Glutamatergic neuron (in vitro differentiated cells): ENCODE measurements around the gene CCDC43. TPM values are rescaled to one million over a fixed set of nuclear protein-coding genes. Genes with fewer than 3 reads are reported as not detected.

Experiments used
- DNase-seq: peaks from one replicate; pipeline ENCODE4 v3.0.0; 2022
- H3K27ac Mint-ChIP-seq: one replicate; pipeline ENCODE4 v1.8.0; 2020; ENCODE audit warnings: mild to moderate bottlenecking, mixed read lengths, inconsistent platforms; ENCODE audit not compliant: unreplicated experiment
- H3K27me3 Mint-ChIP-seq: one replicate; pipeline ENCODE4 v1.8.0; 2020; ENCODE audit warnings: mild to moderate bottlenecking, moderate library complexity, mixed read lengths, inconsistent platforms; ENCODE audit not compliant: unreplicated experiment
- H3K36me3 Mint-ChIP-seq: one replicate; pipeline ENCODE4 v1.8.0; 2020; ENCODE audit warnings: mild to moderate bottlenecking, mixed read lengths, inconsistent platforms; ENCODE audit not compliant: unreplicated experiment
- H3K4me1 Mint-ChIP-seq: one replicate; pipeline ENCODE4 v1.8.0; 2020; ENCODE audit warnings: mild to moderate bottlenecking, low read depth, mixed read lengths, inconsistent platforms; ENCODE audit not compliant: unreplicated experiment
- H3K4me3 Mint-ChIP-seq: one replicate; pipeline ENCODE4 v1.8.0; 2020; ENCODE audit warnings: mild to moderate bottlenecking, mixed read lengths, inconsistent platforms; ENCODE audit not compliant: unreplicated experiment
- H3K9me3 Mint-ChIP-seq: one replicate; pipeline ENCODE4 v1.8.0; 2020; ENCODE audit warnings: mild to moderate bottlenecking, moderate library complexity, mixed read lengths, inconsistent platforms; ENCODE audit not compliant: unreplicated experiment
- CTCF ChIP-seq: fragments of 200-600 bp; sonication (generic); IDR thresholded peaks from one replicate; pipeline ENCODE4 v1.5.0; 2021; ENCODE audit not compliant: partially characterized antibody, unreplicated experiment
- total RNA-seq: library from RNA; stranded (reverse); fragmentation: NEBNext Ultra II Directional; extraction: Animal tissue kit (Norgen Biotek cat#: 25700); gene quantifications from one replicate; pipeline ENCODE4 v1.2.1, GENCODE V29; 2021; ENCODE audit not compliant: unreplicated experiment

CCDC43 gene
- total RNA-seq, 1 donor from 2014 or later, result 22.9 TPM

DNA sequence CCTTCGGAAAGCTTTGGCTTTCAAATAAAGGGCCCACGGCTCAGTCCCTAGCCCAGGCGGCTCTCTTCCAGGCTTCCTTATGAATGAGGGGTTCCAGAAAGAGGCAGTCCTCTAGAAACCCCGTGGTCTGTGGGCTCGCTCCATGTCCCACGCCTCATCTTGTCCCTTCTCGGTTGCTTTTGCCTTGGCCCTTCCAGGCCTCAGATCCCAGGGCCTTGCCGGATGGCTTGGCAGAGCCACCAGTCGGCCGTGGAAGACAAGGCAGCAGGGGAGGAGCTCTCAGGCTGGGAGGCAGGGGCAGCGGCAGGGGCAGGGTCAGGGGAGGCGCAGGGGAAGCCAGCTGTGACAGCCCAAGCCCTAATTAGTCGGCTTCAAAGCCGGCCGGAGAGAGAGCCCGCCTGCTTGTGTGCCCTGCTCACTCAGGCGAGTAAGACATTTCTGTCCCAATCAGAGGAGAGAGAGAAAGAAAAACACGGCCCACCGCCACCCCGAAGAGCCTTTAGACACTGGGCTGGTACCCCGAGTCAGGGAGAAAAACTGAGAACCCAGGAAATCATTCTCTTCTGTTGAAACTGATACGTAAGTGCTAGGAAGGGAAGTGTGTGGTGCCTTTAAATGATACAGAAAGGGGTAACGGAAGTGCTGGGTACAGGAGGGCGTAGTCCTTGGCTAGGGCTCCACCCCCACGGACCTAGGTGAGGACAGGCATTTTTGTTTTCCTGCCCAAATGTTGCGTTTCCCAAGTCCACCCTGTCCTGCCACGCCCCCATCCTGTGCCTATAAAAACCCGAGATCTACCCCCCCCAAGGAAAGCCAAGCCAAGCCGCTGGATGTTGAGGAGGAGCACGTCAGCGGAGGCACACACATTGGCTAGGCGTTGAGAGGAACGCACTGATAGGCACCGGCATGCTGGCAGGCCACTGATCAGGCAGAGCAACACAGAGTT, 61.1 kb downstream of the CCDC43 start:
- no peak for TF ChIP-seq CTCF
- H3K27me3 Mint-ChIP-seq, result peaks cover 9% of the 10 kb centered on the region
- H3K4me1 Mint-ChIP-seq, result peaks cover 12% of the 10 kb centered on the region
- H3K36me3 Mint-ChIP-seq, result no peaks in the 10 kb centered on the region
- peaks cover 3% of the 10 kb centered on the region for H3K9me3 Mint-ChIP-seq
- peak overlapping the region; percentile 93 for H3K27ac Mint-ChIP-seq
- DNase-seq, result peak; percentile 86
- H3K4me3 Mint-ChIP-seq, result peak overlapping the region; percentile 76

DNA sequence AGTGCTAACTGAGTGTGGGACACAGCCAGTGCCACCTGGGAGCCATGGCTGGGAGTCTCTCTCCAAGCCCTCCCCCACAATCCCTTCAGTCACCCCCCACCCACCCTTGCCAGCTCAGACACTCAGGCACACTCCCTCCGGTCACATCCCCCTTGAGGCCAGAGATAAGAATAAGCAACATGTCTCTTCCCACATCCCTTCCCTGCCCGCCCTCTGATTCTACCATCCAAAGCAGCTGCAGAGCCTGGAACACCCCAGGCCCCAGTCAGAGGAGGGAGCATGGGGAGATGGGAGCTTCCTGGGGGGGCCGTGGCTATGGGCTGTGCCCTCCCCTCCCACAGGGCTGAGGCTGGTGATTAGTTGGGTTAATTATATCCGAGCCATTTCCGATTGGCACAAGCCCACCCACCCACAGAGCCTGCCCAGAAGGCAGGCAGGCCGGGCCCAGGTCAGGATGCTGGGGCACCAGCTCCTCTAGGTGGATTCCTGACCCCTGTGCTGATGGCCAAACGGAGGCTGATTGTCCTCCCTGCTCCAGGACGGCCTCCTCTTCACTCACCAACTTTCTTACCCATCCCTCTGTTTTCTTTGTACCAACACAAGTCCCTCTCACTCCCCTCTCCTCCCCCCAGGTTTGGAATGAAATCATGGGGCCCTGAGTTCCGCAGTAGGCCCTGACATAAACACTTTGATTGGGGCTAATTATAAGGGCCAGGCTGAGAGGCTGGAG, 61.9 kb downstream of the CCDC43 start:
- Mint-ChIP-seq H3K4me3 (no peak overlapping the region), H3K9me3 (peaks cover 3% of the 10 kb centered on the region), H3K4me1 (peaks cover 12% of the 10 kb centered on the region), H3K27me3 (peaks cover 9% of the 10 kb centered on the region), H3K27ac (peak overlapping the region; percentile 93), H3K36me3 (no peaks in the 10 kb centered on the region)
- no peak for TF ChIP-seq CTCF
- DNase-seq, result no peak

Other genes starting within 250 kb of the CCDC43 start
- gene GPATCH8, start 186.4 kb downstream of the CCDC43 start, total RNA-seq, result 62.6 TPM
- 1.3 TPM for gene FZD2, start 132.3 kb downstream of the CCDC43 start, total RNA-seq
- not detected for gene MEIOC, start 33.3 kb downstream of the CCDC43 start, total RNA-seq
- 15.5 TPM for gene DBF4B, start 18.9 kb upstream of the CCDC43 start, total RNA-seq
- 396 TPM for gene ADAM11, start 69.2 kb upstream of the CCDC43 start, total RNA-seq
- 60.9 TPM for gene GJC1, start 140.5 kb upstream of the CCDC43 start, total RNA-seq
- 1.1 TPM for gene HIGD1B, start 158.1 kb upstream of the CCDC43 start, total RNA-seq
- gene EFTUD2, start 209.7 kb upstream of the CCDC43 start, total RNA-seq, result 102 TPM
- gene GFAP, start 225.7 kb upstream of the CCDC43 start, total RNA-seq, result not detected